DMS153 treated with DMSO at 0.1 percent for 48 hours (cell line): ENCODE measurements around the gene EVI5.
A peak's percentile ranks its signal among the peaks of the same experiment; 100 is the strongest.

Experiments
- DNase-seq: peaks from one replicate; lab custom pipeline; 2025; ENCODE audit not compliant: unreplicated experiment; lab: John Stamatoyannopoulos, UW

EVI5 gene

GRCh38 chr1:92784639-92785500 lies at the start of gene EVI5:
Gene EVI5, minus strand, starts transcription at chr1:92785108. Its CDS starts 48,562 bp downstream, at chr1:92736546.
- peak; percentile 91 for DNase-seq

- DNase-seq = no peak
Observed at GRCh38 chr1:92834617-92835016, 49.7 kb upstream of the EVI5 start.

GRCh38 chr1:92833840-92834239 lies 48.9 kb upstream of the EVI5 start:
- no peak for DNase-seq

- no peak for DNase-seq
Observed at GRCh38 chr1:92832537-92833114, 47.7 kb upstream of the EVI5 start.

- DNase-seq = peak; percentile 94
Observed at GRCh38 chr1:92831762-92832536, 47.0 kb upstream of the EVI5 start, which contains the start of gene RPL5. Gene RPL5, plus strand, starts transcription at chr1:92832040. Its CDS starts 75 bp downstream, at chr1:92832115.

- no peak for DNase-seq
Observed at GRCh38 chr1:92831368-92831761, 46.5 kb upstream of the EVI5 start.

- DNase-seq = no peak
Observed at GRCh38 chr1:92826792-92827191, 41.9 kb upstream of the EVI5 start.

GRCh38 chr1:92822879-92823278 lies 38.0 kb upstream of the EVI5 start:
- DNase-seq = no peak

GRCh38 chr1:92820551-92820950 lies 35.6 kb upstream of the EVI5 start:
- no peak for DNase-seq

GRCh38 chr1:92820024-92820423 lies 35.1 kb upstream of the EVI5 start:
- DNase-seq = no peak

- DNase-seq = peak; percentile 3
Observed at GRCh38 chr1:92817986-92818764, 33.3 kb upstream of the EVI5 start.

GRCh38 chr1:92817137-92817697 lies 32.3 kb upstream of the EVI5 start:
- no peak for DNase-seq

GRCh38 chr1:92816732-92817131 lies 31.8 kb upstream of the EVI5 start:
- no peak for DNase-seq

GRCh38 chr1:92808381-92808780 lies 23.5 kb upstream of the EVI5 start:
- no peak for DNase-seq

- no peak for DNase-seq
Observed at GRCh38 chr1:92805216-92805615, 20.3 kb upstream of the EVI5 start.

GRCh38 chr1:92804721-92805201 lies 19.9 kb upstream of the EVI5 start:
- no peak for DNase-seq

GRCh38 chr1:92803140-92803887 lies 18.4 kb upstream of the EVI5 start:
- no peak for DNase-seq

GRCh38 chr1:92797961-92798360 lies 13.1 kb upstream of the EVI5 start:
- no peak for DNase-seq

- no peak for DNase-seq
Observed at GRCh38 chr1:92797297-92797696, 12.4 kb upstream of the EVI5 start.

- DNase-seq = no peak
Observed at GRCh38 chr1:92795166-92795565, 10.3 kb upstream of the EVI5 start.
